ENCODE data around the gene GTF2F1. TPM values are rescaled to one million over a fixed set of nuclear protein-coding genes. Genes with fewer than 3 reads are reported as not detected.
"Not testable (repeated sequence)": the region's sequence is repeated elsewhere in the genome, so short reads cannot be mapped to it uniquely, and the experiment has no call there.

Gene GTF2F1
- total and polyA plus RNA-seq, 7 donors, result 34.9 to 78.3 (median 48.2) TPM

DNA sequence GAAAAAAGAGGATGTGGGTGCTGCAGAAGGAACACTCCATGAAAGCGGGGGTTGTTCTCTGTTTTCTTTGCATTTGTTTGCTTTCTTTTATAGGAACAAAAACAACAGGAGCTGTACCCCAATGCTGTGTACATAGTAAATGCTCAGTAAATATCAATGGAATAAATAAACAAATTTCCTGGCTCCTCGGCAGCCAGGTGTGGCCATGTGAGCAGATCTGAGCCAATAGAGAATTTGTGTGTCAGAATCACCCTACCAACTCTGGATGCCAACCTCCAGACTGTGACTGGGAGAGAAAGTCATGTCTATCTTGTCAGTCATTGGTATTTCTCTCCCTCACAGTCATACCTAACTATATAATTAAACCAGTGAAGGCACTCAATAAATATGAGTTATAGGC lies 42.3 kb downstream of the GTF2F1 start:
- no peaks in the 10 kb centered on the region for H3K36me3 ChIP-seq
- 27 to 65% methylated on average over 2 of the region's 2 CpGs for WGBS, 2 donors
- no peaks in the 10 kb centered on the region for H3K9me3 ChIP-seq
- H3K27me3 ChIP-seq, result no peaks in the 10 kb centered on the region
- intact Hi-C loops (cut with DNase I), result no loop called here
- TF ChIP-seq, protein P1, sequence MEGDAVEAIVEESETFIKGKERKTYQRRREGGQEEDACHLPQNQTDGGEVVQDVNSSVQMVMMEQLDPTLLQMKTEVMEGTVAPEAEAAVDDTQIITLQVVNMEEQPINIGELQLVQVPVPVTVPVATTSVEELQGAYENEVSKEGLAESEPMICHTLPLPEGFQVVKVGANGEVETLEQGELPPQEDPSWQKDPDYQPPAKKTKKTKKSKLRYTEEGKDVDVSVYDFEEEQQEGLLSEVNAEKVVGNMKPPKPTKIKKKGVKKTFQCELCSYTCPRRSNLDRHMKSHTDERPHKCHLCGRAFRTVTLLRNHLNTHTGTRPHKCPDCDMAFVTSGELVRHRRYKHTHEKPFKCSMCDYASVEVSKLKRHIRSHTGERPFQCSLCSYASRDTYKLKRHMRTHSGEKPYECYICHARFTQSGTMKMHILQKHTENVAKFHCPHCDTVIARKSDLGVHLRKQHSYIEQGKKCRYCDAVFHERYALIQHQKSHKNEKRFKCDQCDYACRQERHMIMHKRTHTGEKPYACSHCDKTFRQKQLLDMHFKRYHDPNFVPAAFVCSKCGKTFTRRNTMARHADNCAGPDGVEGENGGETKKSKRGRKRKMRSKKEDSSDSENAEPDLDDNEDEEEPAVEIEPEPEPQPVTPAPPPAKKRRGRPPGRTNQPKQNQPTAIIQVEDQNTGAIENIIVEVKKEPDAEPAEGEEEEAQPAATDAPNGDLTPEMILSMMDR (IDR thresholded peaks at IDR 0.05), result no peak
- TF ChIP-seq POLR2A (IDR thresholded peaks at IDR 0.05), result no peak
- TF ChIP-seq EP300 (IDR thresholded peaks at IDR 0.05), result no peak
- TF ChIP-seq POLR2AphosphoS5 (IDR thresholded peaks at IDR 0.05), result no peak
- H3K4me1 ChIP-seq, result no peaks in the 10 kb centered on the region
- DNase-seq, result no peak
- H3K27ac ChIP-seq, result no peak overlapping the region
- no peak overlapping the region for H3K4me3 ChIP-seq

DNA sequence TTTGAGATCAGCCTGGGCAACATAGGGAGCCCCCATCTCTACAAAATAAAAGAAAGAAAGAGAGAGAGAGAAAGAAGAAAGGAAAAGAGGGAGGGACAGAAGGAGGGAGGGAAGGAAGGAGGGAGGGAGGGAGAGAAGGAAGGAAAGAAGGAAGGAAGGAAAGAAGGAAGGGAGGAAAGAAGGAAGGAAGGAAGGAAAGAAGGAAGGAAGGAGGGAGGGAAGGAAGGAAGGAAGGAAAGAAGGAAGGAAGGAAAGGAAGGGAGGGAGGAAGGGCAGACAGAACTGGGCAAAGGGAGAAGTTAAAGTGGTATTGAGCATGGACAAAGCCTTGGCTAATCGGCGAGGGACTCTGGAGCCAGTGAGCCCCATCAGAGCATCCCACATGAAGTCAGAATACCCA lies 43.7 kb downstream of the GTF2F1 start:
- H3K4me1 ChIP-seq; H3K36me3 ChIP-seq; H3K27ac ChIP-seq; H3K4me3 ChIP-seq; H3K9me3 ChIP-seq; intact Hi-C loops (cut with DNase I); H3K27me3 ChIP-seq; DNase-seq: not testable (repeated sequence)
- 76 to 89% methylated on average over 2 of the region's 2 CpGs for WGBS, 2 donors

DNA sequence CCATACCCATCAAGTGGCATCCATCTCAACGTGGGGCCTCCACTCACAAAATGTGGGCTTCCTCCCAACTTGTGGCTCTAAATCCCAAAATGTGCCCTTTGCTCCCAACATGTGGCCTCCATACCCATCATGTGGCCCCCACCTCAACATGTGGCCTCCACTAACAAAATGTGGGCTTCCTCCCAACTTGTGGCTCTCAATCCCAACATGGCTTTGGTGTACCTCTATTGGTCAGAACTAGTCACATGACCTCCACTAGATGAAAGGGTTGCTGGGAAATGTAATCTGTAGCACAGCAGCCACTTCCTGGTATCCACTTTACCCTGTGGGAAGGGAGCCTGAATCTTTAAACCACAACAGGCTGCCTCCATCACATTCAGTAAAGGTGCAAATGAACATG lies 49.5 kb downstream of the GTF2F1 start:
- DNase-seq, result no peak
- TF ChIP-seq EP300 (IDR thresholded peaks at IDR 0.05), result no peak
- no peak for TF ChIP-seq POLR2A (IDR thresholded peaks at IDR 0.05)
- TF ChIP-seq, protein P1 (IDR thresholded peaks at IDR 0.05), result no peak
- TF ChIP-seq POLR2AphosphoS5 (IDR thresholded peaks at IDR 0.05), result no peak
- H3K9me3 ChIP-seq, result no peaks in the 10 kb centered on the region
- intact Hi-C loops (cut with DNase I), result no loop called here
- H3K27me3 ChIP-seq, result no peaks in the 10 kb centered on the region
- H3K4me1 ChIP-seq, result no peaks in the 10 kb centered on the region
- no peak overlapping the region for H3K4me3 ChIP-seq
- H3K27ac ChIP-seq, result no peak overlapping the region
- WGBS, 2 donors, result 92 to 98% methylated on average over 1 of the region's 1 CpG
- H3K36me3 ChIP-seq, result no peaks in the 10 kb centered on the region

DNA sequence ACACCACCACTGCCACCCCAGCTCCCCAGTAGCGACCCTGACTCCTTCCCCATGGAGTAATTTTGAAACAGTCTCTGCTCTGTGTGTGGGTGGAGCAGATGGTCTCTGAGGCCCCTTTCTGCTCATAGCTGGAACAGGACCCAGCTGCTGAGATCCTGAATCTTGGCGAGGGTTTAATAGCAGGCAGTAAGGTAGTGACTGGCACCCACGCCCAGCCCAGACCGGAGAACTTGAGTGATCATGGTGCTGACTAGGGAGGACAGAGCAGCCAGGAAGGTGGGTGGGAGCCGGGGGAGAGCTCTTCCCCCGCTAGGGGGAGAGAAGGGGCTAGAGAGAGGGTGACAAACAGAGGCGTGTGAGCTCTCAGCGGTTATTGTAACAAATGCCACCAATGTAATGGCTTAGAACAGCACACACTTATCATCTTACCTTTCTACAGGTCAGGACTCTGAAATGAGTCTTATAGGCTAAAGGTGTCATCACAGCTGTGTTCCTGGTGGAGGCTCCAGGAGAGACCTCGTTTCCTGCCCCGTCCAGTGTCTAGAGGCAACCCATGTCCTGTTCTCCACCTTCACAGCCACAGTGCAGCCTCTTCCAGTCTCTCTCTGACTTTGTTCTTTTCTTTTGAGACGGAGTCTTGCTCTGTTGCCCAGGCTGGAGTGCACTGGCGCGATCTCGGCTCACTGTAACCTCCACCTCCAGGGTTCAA lies 52.3 kb downstream of the GTF2F1 start:
- TF ChIP-seq, protein P1 (IDR thresholded peaks at IDR 0.05), result no peak
- TF ChIP-seq POLR2A (IDR thresholded peaks at IDR 0.05), result no peak
- TF ChIP-seq EP300 (IDR thresholded peaks at IDR 0.05), result no peak
- H3K4me3 ChIP-seq, result no peak overlapping the region
- no peak for DNase-seq
- intact Hi-C loops (cut with DNase I), result no loop called here
- H3K9me3 ChIP-seq, result no peaks in the 10 kb centered on the region
- no peak overlapping the region for H3K27ac ChIP-seq
- no peaks in the 10 kb centered on the region for H3K36me3 ChIP-seq
- 52 to 67% methylated on average over 14 of the region's 14 CpGs for WGBS, 2 donors
- no peaks in the 10 kb centered on the region for H3K4me1 ChIP-seq
- H3K27me3 ChIP-seq, result no peaks in the 10 kb centered on the region

DNA sequence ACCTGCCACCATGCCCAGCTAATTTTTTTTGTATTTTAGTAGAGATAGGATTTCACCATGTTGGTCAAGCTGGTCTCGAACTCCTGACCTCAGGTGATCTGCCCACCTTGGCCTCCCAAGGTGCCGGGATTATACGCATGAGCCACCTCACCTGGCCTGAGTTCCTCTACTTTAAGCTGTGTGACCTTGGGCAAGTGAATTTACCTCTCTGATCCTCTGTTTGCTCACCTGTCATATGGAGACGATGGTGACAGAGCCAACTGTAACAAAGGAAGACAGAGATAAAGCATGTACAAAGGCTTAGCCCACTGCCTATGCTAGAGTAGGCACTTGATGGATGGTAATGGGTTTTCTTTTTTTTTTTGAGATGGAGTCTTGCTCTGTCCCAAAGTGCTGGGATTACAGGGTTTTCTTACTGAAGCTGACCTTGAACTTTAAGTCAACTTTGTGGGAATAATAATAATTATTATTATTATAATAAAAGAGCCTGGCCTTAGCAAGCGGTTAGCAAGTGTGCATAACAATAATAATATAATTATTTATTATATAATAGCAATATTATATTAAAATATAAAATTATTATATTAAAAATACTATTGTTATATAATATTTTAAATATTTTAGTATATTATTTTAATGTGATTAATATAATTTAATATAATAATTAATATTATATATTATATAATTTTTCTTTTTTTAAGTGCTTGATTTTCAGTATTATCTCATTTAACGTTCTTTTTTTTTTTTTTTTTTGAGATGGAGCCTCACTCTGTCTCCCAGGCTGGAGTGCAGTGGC lies 58.3 kb downstream of the GTF2F1 start:
- WGBS, 2 donors, result 76 to 91% methylated on average over 6 of the region's 6 CpGs
- Histone ChIP-seq H3K27me3 (no peaks in the 10 kb centered on the region), H3K4me1 (no peaks in the 10 kb centered on the region), H3K4me3 (no peak overlapping the region), H3K27ac (no peak overlapping the region), H3K36me3 (no peaks in the 10 kb centered on the region), H3K9me3 (no peaks in the 10 kb centered on the region)
- DNase-seq, result no peak
- intact Hi-C loops (cut with DNase I), result no loop called here
- TF ChIP-seq POLR2AphosphoS5 (IDR thresholded peaks at IDR 0.05) (no peak), POLR2A (IDR thresholded peaks at IDR 0.05) (no peak), EP300 (IDR thresholded peaks at IDR 0.05) (no peak)
- TF ChIP-seq, protein P1 (IDR thresholded peaks at IDR 0.05), result no peak
